SKM-1 (cell line): ENCODE data around the gene NAV2.
"Not testable (repeated sequence)": the region's sequence is repeated elsewhere in the genome, so short reads cannot be mapped to it uniquely, and the experiment has no call there.

Source experiments
- DNase-seq: peaks from one replicate; lab custom pipeline; 2025; ENCODE audit not compliant: unreplicated experiment; lab: John Stamatoyannopoulos, UW

The NAV2 gene

GRCh38 chr11:20066013-20066782, 353.6 kb downstream of the NAV2 start:
- DNase-seq, result no peak

GRCh38 chr11:20066783-20067156, 354.1 kb downstream of the NAV2 start:
- no peak for DNase-seq

GRCh38 chr11:20067665-20068064, 355.0 kb downstream of the NAV2 start:
- no peak for DNase-seq

GRCh38 chr11:20068691-20069090, 356.1 kb downstream of the NAV2 start:
- DNase-seq, result no peak

- DNase-seq, result no peak
Measured at GRCh38 chr11:20070459-20070858, 357.8 kb downstream of the NAV2 start.

GRCh38 chr11:20075627-20076026, 363.0 kb downstream of the NAV2 start:
- no peak for DNase-seq

GRCh38 chr11:20078846-20079245, 366.2 kb downstream of the NAV2 start:
- DNase-seq, result no peak

- DNase-seq, result no peak
Measured at GRCh38 chr11:20080032-20080685, 367.5 kb downstream of the NAV2 start.

GRCh38 chr11:20081336-20081735, 368.7 kb downstream of the NAV2 start:
- DNase-seq, result no peak

- DNase-seq, result not testable (repeated sequence)
Measured at GRCh38 chr11:20083877-20084276, 371.2 kb downstream of the NAV2 start.

GRCh38 chr11:20084921-20085814, 372.5 kb downstream of the NAV2 start:
- DNase-seq, result no peak

GRCh38 chr11:20085918-20086317, 373.3 kb downstream of the NAV2 start:
- no peak for DNase-seq

GRCh38 chr11:20087118-20087521, 374.5 kb downstream of the NAV2 start:
- no peak for DNase-seq

- no peak for DNase-seq
Measured at GRCh38 chr11:20088397-20089225, 376.0 kb downstream of the NAV2 start.

- no peak for DNase-seq
Measured at GRCh38 chr11:20089367-20089766, 376.7 kb downstream of the NAV2 start.

- DNase-seq, result no peak
Measured at GRCh38 chr11:20089796-20090653, 377.4 kb downstream of the NAV2 start.

- no peak for DNase-seq
Measured at GRCh38 chr11:20090654-20091374, 378.2 kb downstream of the NAV2 start.

- no peak for DNase-seq
Measured at GRCh38 chr11:20093775-20094174, 381.1 kb downstream of the NAV2 start.

- DNase-seq, result no peak
Measured at GRCh38 chr11:20095189-20095588, 382.6 kb downstream of the NAV2 start.
